WERI-Rb-1 (cell line): ENCODE data around the gene ZNF440.
"Not testable (repeated sequence)": the region's sequence is repeated elsewhere in the genome, so short reads cannot be mapped to it uniquely, and the experiment has no call there.

Experiments
- DNase-seq: peaks from one replicate; pipeline ENCODE4 v3.0.0-alpha.2; 2020
- H3K27ac ChIP-seq: fragments of 250-450 bp; sonication (Bioruptor Pico); 2 replicates; pipeline ENCODE4 v1.5.1; 2020; ENCODE audit warnings: mild to moderate bottlenecking, moderate library complexity
- H3K27me3 ChIP-seq: fragments of 250-450 bp; sonication (Bioruptor Pico); 2 replicates; pipeline ENCODE4 v1.5.1; 2021; ENCODE audit warnings: mild to moderate bottlenecking, low read depth, moderate library complexity; ENCODE audit not compliant: insufficient read depth, severe bottlenecking
- H3K36me3 ChIP-seq: fragments of 250-450 bp; sonication (Bioruptor Pico); 2 replicates; pipeline ENCODE4 v1.5.1; 2020; ENCODE audit warnings: mild to moderate bottlenecking, moderate library complexity
- H3K4me3 ChIP-seq: 2 replicates; pipeline ENCODE4 v1.5.1; 2011; ENCODE audit warnings: low read depth, mild to moderate bottlenecking, control low read depth, low read length
- H3K9me3 ChIP-seq: fragments of 250-450 bp; sonication (Bioruptor Pico); 2 replicates; pipeline ENCODE4 v1.5.1; 2021; ENCODE audit warnings: mild to moderate bottlenecking, moderate library complexity; ENCODE audit not compliant: severe bottlenecking
- TF ChIP-seq, protein P1 (sequence below): IDR thresholded peaks from 2 replicates; pipeline ENCODE4 v1.5.1; 2011; ENCODE audit warnings: low read depth, mild to moderate bottlenecking, control low read depth, inconsistent platforms, low read length

The ZNF440 gene

GRCh38 chr19:11872624-11873023, 58.6 kb downstream of the ZNF440 start:
- Histone ChIP-seq H3K27me3 (no peaks in the 10 kb centered on the region), H3K27ac (no peak overlapping the region), H3K36me3 (peaks cover 23% of the 10 kb centered on the region), H3K9me3 (peaks cover 10% of the 10 kb centered on the region), H3K4me3 (no peak overlapping the region)
- TF ChIP-seq, protein P1, sequence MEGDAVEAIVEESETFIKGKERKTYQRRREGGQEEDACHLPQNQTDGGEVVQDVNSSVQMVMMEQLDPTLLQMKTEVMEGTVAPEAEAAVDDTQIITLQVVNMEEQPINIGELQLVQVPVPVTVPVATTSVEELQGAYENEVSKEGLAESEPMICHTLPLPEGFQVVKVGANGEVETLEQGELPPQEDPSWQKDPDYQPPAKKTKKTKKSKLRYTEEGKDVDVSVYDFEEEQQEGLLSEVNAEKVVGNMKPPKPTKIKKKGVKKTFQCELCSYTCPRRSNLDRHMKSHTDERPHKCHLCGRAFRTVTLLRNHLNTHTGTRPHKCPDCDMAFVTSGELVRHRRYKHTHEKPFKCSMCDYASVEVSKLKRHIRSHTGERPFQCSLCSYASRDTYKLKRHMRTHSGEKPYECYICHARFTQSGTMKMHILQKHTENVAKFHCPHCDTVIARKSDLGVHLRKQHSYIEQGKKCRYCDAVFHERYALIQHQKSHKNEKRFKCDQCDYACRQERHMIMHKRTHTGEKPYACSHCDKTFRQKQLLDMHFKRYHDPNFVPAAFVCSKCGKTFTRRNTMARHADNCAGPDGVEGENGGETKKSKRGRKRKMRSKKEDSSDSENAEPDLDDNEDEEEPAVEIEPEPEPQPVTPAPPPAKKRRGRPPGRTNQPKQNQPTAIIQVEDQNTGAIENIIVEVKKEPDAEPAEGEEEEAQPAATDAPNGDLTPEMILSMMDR: no peak
- DNase-seq: no peak

GRCh38 chr19:11873762-11874161, 59.7 kb downstream of the ZNF440 start:
- H3K4me3 ChIP-seq: no peak overlapping the region
- TF ChIP-seq, protein P1: no peak
- H3K36me3 ChIP-seq: peaks cover 12% of the 10 kb centered on the region
- H3K9me3 ChIP-seq: peaks cover 8% of the 10 kb centered on the region
- H3K27me3 ChIP-seq: no peaks in the 10 kb centered on the region
- no peak overlapping the region for H3K27ac ChIP-seq
- no peak for DNase-seq

GRCh38 chr19:11879687-11880266, 65.7 kb downstream of the ZNF440 start:
- H3K27ac ChIP-seq, H3K36me3 ChIP-seq, H3K4me3 ChIP-seq, H3K9me3 ChIP-seq, H3K27me3 ChIP-seq: not testable (repeated sequence)
- TF ChIP-seq, protein P1: peak; percentile 49
- peak; percentile 58 for DNase-seq

GRCh38 chr19:11880598-11880997, 66.5 kb downstream of the ZNF440 start:
- no peak overlapping the region for H3K4me3 ChIP-seq
- H3K27ac ChIP-seq: no peak overlapping the region
- no peak for DNase-seq
- TF ChIP-seq, protein P1: no peak
- no peaks in the 10 kb centered on the region for H3K27me3 ChIP-seq
- no peaks in the 10 kb centered on the region for H3K36me3 ChIP-seq
- H3K9me3 ChIP-seq: peaks cover 5% of the 10 kb centered on the region

- peak; percentile 72 for DNase-seq
- H3K27ac ChIP-seq: peak overlapping the region; percentile 58
- H3K9me3 ChIP-seq: peaks cover 5% of the 10 kb centered on the region
- H3K27me3 ChIP-seq: no peaks in the 10 kb centered on the region
- no peaks in the 10 kb centered on the region for H3K36me3 ChIP-seq
- TF ChIP-seq, protein P1: peak; percentile 84
- H3K4me3 ChIP-seq: no peak overlapping the region
Measured at GRCh38 chr19:11881151-11881800, 67.2 kb downstream of the ZNF440 start.
